Coronary artery (tissue), 2 donors: ENCODE results near the gene ZNF749.

Source experiments
- DNase-seq: peaks from one replicate; pipeline ENCODE4 v3.0.0-alpha.2; 2017; ENCODE audit warnings: low spot score
- H3K27ac ChIP-seq, 2 donors: fragments of 200-600 bp; sonication (generic); one replicate each; pipeline ENCODE4 v1.5.1; 2016 to 2019
- H3K4me3 ChIP-seq: fragments of 200-600 bp; sonication (generic); 2 replicates; pipeline ENCODE4 v1.5.1; 2016; ENCODE audit warnings: mild to moderate bottlenecking, moderate library complexity
- CTCF ChIP-seq: fragments of 200-600 bp; sonication (generic); IDR thresholded peaks from one replicate; pipeline ENCODE4 v1.5.1; 2019; ENCODE audit warnings: antibody characterized with exemption

Gene ZNF749

DNA sequence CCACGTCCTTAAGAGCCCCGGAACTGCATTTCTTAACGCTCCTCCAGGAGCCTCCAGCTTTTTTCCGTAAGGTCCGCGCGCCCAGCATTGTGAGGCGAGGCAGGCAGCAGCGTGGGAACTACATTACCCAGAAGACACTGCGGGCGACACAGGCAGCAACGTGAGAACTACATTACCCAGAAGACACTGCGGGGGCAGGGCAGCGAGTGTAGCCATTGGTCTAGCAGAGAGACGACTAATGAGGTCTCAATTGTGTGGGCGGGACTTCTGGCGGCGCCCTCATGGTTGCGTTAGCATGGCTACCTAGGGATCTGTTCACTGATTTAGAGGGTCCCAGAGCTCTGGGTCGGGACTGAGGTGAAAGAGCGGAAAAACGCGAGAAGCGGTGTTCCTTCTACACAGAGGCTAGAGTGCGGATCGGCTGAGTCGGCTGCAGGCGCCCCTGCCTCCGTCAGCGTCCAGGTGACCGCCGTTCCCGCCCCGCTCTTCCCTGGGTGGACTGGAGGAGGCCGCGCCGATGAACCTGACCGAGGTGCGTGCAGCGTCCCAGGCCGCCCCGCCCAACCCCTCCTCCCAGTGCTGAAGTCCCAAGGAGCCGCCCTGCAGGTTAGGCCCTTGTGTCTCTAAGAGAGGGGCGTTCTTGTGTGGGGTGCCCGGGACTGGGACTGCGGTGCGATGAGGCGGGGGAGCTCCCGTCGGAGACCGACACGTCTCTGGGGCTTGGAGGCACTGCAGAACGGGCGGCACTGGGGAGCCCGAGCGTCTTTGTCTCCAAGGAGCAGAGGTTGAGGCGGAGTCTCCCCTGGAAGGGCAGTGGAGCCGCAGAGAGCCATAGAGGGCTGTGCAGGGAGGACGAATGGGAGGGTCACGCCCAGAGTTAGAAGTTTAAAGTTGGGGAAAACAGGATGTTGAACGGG lies at the start of gene ZNF749:
Gene ZNF749, plus strand, starts transcription at position 264 of the 917 bp plus-strand sequence. Its CDS starts 254 bp downstream, at position 518.
- peak within 1 kb of the TSS; percentile 83 for H3K4me3 ChIP-seq
- no peak for TF ChIP-seq CTCF
- peak; percentile 97 for DNase-seq
- peak within 1 kb of the TSS; percentile 36 to 46 for H3K27ac ChIP-seq

- Histone ChIP-seq H3K27ac (peak overlapping the region; percentile 94 to 95), H3K4me3 (peak overlapping the region; percentile 89)
- TF ChIP-seq CTCF: no peak
- no peak for DNase-seq
Measured at GRCh38 chr19:57389194-57389729, 45.9 kb upstream of the ZNF749 start.

DNA sequence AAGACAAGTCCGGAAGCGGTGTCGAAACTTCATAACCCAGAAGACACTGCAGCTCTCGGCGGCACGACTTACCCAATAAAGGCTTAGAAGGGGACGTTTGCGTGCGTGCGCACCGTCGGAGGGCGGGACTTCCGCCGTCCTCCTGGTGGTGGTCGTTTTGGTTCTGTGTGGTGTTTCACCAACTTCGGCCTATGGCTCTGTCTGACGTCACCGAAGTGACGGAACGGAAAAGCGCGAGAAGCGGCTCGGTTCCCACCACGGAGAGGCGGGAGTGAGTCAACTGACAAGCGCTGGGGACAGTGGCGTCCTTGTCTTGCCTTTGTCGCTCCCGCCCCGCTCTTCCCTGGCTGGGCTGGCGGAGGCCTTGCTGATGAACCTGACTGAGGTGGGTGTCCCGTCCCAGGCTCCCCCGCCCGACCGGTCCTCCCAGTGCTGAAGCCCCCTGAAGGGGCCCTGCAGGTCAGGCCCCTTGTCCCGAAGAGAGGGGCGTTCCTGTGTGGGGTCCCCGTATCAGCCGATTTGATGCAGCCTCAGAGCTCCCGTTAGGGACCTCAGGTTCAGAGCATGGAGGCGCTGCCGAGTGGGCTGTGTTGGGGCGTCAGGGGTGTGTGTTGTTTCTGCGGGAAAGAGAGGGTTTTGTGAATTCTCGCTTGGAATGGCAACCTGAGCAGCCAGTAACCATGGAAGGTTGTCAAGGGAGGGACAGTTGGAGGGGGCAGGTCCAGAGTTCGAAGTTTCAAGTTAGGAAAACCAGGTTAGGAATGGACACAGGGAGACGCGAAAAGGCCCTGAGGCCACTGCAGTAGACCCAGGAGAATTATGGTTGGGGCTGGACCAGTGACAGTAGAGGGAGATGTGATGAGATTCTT lies 45.2 kb upstream of the ZNF749 start, which contains the start of gene ZNF548:
Gene ZNF548, plus strand, starts transcription at position 125 of the 869 bp plus-strand sequence. Its CDS starts 246 bp downstream, at position 371.
- DNase-seq: peak; percentile 100
- peak within 1 kb of the TSS; percentile 94 to 95 for H3K27ac ChIP-seq
- TF ChIP-seq CTCF: no peak

DNA sequence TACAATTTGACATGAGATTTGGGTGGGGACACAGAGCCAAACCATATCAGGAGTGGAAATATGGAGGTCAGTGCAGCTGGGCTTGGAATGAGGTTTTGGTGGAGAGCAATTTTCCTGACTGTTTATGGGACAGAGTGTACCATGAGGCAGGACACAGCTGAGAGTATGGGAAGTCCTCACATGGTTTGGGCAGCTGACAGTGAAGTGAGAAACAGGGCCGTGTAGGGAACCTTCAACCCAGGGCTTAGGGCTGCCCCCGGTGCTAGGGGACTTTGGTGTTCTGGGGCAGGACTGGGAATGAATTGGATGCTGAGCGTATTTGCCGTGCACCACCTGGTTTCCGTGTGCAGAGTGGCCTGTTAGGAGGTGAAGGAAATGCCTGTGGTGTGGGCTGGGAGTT lies 39.4 kb upstream of the ZNF749 start:
- no peak overlapping the region for H3K4me3 ChIP-seq
- no peak for TF ChIP-seq CTCF
- H3K27ac ChIP-seq: no peak overlapping the region
- DNase-seq: no peak

More for the DNA sequence above, 45.2 kb upstream of the ZNF749 start, which contains the start of gene ZNF548:
- H3K4me3 ChIP-seq: peak within 1 kb of the TSS; percentile 89

- DNase-seq: no peak
- Histone ChIP-seq H3K4me3 (peak overlapping the region; percentile 14), H3K27ac (no peak overlapping the region)
- TF ChIP-seq CTCF: no peak
Measured at GRCh38 chr19:57398868-57399267, 36.3 kb upstream of the ZNF749 start.

DNA sequence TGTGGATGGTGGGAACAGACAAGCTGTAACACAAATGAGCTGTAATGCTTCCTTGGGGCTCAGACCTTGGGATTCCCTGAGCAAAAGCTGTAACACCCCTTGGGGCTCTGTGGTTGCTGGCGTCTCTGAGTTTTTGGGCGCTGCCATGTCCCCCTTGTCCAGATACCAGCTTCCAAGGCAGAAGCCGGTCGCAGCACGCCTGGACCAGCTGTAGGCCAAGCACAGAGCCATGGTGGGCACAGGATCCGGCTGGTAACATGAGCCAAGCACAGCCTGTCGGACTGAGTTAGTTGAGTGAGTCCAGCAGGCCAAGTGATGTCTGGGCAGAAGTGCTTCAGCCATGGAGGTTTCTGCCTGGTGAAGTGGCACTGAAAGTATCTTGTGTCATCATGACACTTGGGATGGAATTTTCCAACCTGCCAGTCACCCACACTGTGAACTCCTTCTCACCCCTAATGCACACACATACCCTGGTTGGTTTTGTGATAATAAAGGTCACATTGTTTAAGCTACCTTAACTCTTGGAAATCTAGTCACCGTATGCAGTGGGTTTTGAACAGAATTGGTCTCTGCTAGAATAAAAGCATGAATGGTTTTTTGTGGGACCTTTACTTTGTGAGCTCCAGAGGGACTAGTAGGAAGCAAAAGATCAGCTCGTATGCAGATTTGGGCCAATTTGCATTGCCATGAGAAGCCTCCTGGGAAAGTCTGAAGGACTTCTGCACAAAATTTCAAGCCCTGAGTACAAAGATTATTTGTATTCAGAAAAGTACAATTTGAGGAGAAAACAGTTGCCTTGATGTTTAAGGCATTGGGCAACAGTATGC lies 31.2 kb upstream of the ZNF749 start:
- no peak for TF ChIP-seq CTCF
- H3K4me3 ChIP-seq: no peak overlapping the region
- DNase-seq: no peak
- H3K27ac ChIP-seq: no peak overlapping the region
